ENCODE results near the gene LINC00305. TPM values are rescaled to one million over a fixed set of nuclear protein-coding genes. Genes with fewer than 3 reads are reported as not detected.

The LINC00305 gene
- total RNA-seq, 1 experiment from 2014 or later = not detected

GRCh38 chr18:64134044-64134747 is 14.7 kb downstream of the LINC00305 start:
- ChIA-PET CTCF (interaction anchor here (0.6 to 1.2 kb wide), 3 partner anchors 96 to 1225 kb away, joined by 3 to 5 read pairs (median 3); no protein-coding TSS in a partner anchor), POLR2A (interaction anchor here (1.2 kb wide), 1 partner anchor 73 kb away, joined by 3 read pairs; no protein-coding TSS in a partner anchor)
- H3K4me1 Mint-ChIP-seq (ENCODE audit: insufficient read depth, unreplicated experiment) = no peaks in the 10 kb centered on the region
- H3K36me3 Mint-ChIP-seq (ENCODE audit: insufficient read depth, unreplicated experiment) = no peaks in the 10 kb centered on the region
- BruUV-seq (replicated peaks) = no TSS peak
- H3K27ac Mint-ChIP-seq (ENCODE audit: low read depth, unreplicated experiment) = no peak overlapping the region
- intact Hi-C loops (cut with micrococcal nuclease) = no loop called here
- peaks cover 76% of the 10 kb centered on the region for H3K27me3 Mint-ChIP-seq (ENCODE audit: insufficient read depth, unreplicated experiment)
- no peaks in the 10 kb centered on the region for H3K9me3 Mint-ChIP-seq (ENCODE audit: unreplicated experiment)
- peak; percentile 54 for DNase-seq (ENCODE audit: unreplicated experiment)
- no peak for TF ChIP-seq CTCF (IDR thresholded peaks at IDR 0.05; ENCODE audit: unreplicated experiment)
- H3K4me3 Mint-ChIP-seq (ENCODE audit: unreplicated experiment) = no peak overlapping the region

GRCh38 chr18:64132871-64133270 is 16.0 kb downstream of the LINC00305 start:
- Mint-ChIP-seq H3K27me3 (ENCODE audit: insufficient read depth, unreplicated experiment) (peaks cover 63% of the 10 kb centered on the region), H3K27ac (ENCODE audit: low read depth, unreplicated experiment) (no peak overlapping the region), H3K4me1 (ENCODE audit: insufficient read depth, unreplicated experiment) (no peaks in the 10 kb centered on the region), H3K36me3 (ENCODE audit: insufficient read depth, unreplicated experiment) (no peaks in the 10 kb centered on the region), H3K4me3 (ENCODE audit: unreplicated experiment) (no peak overlapping the region), H3K9me3 (ENCODE audit: unreplicated experiment) (no peaks in the 10 kb centered on the region)
- intact Hi-C loops (cut with micrococcal nuclease) = no loop called here
- no peak for TF ChIP-seq CTCF (IDR thresholded peaks at IDR 0.05; ENCODE audit: unreplicated experiment)
- no TSS peak for BruUV-seq (replicated peaks)
- ChIA-PET CTCF (interaction anchor here (1.0 kb wide), 1 partner anchor 12 kb away, joined by 3 read pairs; no protein-coding TSS in a partner anchor), POLR2A (interaction anchor here (1.2 kb wide), 1 partner anchor 74 kb away, joined by 3 read pairs; no protein-coding TSS in a partner anchor)
- no peak for DNase-seq (ENCODE audit: unreplicated experiment)

DNA sequence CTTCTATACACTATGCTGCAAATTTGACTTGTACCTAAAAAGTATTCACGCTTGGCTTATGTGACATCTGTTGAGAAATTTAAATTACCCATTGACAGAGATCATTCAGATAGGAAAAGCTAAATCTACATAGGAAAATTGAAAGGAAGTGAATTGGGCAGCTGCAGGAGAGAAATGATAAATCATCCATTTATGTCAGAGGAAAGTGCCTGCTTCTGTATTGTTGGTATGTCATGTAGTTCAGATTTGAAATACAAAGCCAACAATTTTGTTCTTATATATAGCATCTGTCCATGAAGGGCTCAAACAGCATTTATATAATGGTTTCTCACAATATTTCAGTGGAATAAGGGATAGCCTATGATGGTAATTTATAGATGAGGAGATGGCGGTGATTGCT is 17.6 kb downstream of the LINC00305 start:
- peaks cover 47% of the 10 kb centered on the region for H3K27me3 Mint-ChIP-seq (ENCODE audit: insufficient read depth, unreplicated experiment)
- H3K4me3 Mint-ChIP-seq (ENCODE audit: unreplicated experiment) = no peak overlapping the region
- no peak for DNase-seq (ENCODE audit: unreplicated experiment)
- TF ChIP-seq CTCF (IDR thresholded peaks at IDR 0.05; ENCODE audit: unreplicated experiment) = no peak
- no peaks in the 10 kb centered on the region for H3K9me3 Mint-ChIP-seq (ENCODE audit: unreplicated experiment)
- no peaks in the 10 kb centered on the region for H3K4me1 Mint-ChIP-seq (ENCODE audit: insufficient read depth, unreplicated experiment)
- H3K36me3 Mint-ChIP-seq (ENCODE audit: insufficient read depth, unreplicated experiment) = no peaks in the 10 kb centered on the region
- no peak overlapping the region for H3K27ac Mint-ChIP-seq (ENCODE audit: low read depth, unreplicated experiment)
- intact Hi-C loops (cut with micrococcal nuclease) = no loop called here
- CTCF ChIA-PET = no interaction called here
- POLR2A ChIA-PET = no interaction called here
- BruUV-seq (replicated peaks) = no TSS peak

GRCh38 chr18:64127172-64127571 is 21.7 kb downstream of the LINC00305 start:
- H3K4me3 Mint-ChIP-seq (ENCODE audit: unreplicated experiment) = no peak overlapping the region
- no peaks in the 10 kb centered on the region for H3K36me3 Mint-ChIP-seq (ENCODE audit: insufficient read depth, unreplicated experiment)
- no peaks in the 10 kb centered on the region for H3K9me3 Mint-ChIP-seq (ENCODE audit: unreplicated experiment)
- H3K4me1 Mint-ChIP-seq (ENCODE audit: insufficient read depth, unreplicated experiment) = no peaks in the 10 kb centered on the region
- no peak for DNase-seq (ENCODE audit: unreplicated experiment)
- H3K27me3 Mint-ChIP-seq (ENCODE audit: insufficient read depth, unreplicated experiment) = peaks cover 61% of the 10 kb centered on the region
- ChIA-PET POLR2A (no interaction called here), CTCF (interaction anchor here (0.9 kb wide), 1 partner anchor 89 kb away, joined by 4 read pairs; no protein-coding TSS in a partner anchor)
- no peak for TF ChIP-seq CTCF (IDR thresholded peaks at IDR 0.05; ENCODE audit: unreplicated experiment)
- H3K27ac Mint-ChIP-seq (ENCODE audit: low read depth, unreplicated experiment) = no peak overlapping the region
- intact Hi-C loops (cut with micrococcal nuclease) = no loop called here
- no TSS peak for BruUV-seq (replicated peaks)

Measured in MCF 10A (cell line).